K562 (cell line): ENCODE measurements around the gene USP7. TPM values are rescaled to one million over a fixed set of nuclear protein-coding genes. Genes with fewer than 3 reads are reported as not detected.

Source experiments
- CCAR2 ChIP-seq: fragments of 200-400 bp; formaldehyde crosslinking; IDR thresholded peaks from 2 replicates; pipeline ENCODE4 v1.6.1; 2017; ENCODE audit warnings: mild to moderate bottlenecking, low read depth, low read length
- CREM ChIP-seq: IDR thresholded peaks from 2 replicates; pipeline ENCODE4 v1.6.1; 2014; ENCODE audit warnings: antibody characterized with exemption, low read depth
- CUX1 ChIP-seq: fragments of 200-800 bp; sonication (Bioruptor generic); IDR thresholded peaks from 2 replicates; pipeline ENCODE4 v1.6.1; 2016; ENCODE audit warnings: missing genetic modification characterization, missing compliant biosample characterization
- KDM5B ChIP-seq: fragments of 200-600 bp; sonication (generic); IDR thresholded peaks from 2 replicates; pipeline ENCODE4 v1.6.1; 2012; ENCODE audit warnings: low read depth, mild to moderate bottlenecking, moderate library complexity, low read length, control low read depth, inconsistent platforms; ENCODE audit not compliant: insufficient replicate concordance
- KLF1 ChIP-seq: fragments of 450-650 bp; IDR thresholded peaks from 2 replicates; pipeline ENCODE4 v1.6.1; 2016; ENCODE audit warnings: missing genetic modification characterization, missing compliant biosample characterization
- NFXL1 ChIP-seq: fragments of 450-650 bp; formaldehyde crosslinking; IDR thresholded peaks from 2 replicates; pipeline ENCODE4 v1.4.0; 2021; ENCODE audit warnings: mild to moderate bottlenecking
- OTX1 ChIP-seq: fragments of 450-650 bp; formaldehyde crosslinking; IDR thresholded peaks from 2 replicates; pipeline ENCODE4 v1.4.0; 2022; ENCODE audit warnings: mild to moderate bottlenecking
- STAT6 ChIP-seq: sonication (generic); formaldehyde crosslinking; IDR thresholded peaks from 2 replicates; pipeline ENCODE4 v1.8.1; 2023; ENCODE audit warnings: mild to moderate bottlenecking, missing genetic modification reagents
- TEAD1 ChIP-seq, 2 experiments: fragments of 450-650 bp in 1 of 2; sonication (generic) in 1 of 2; formaldehyde crosslinking; IDR thresholded peaks; 2 replicates each; pipeline versions ENCODE4 v1.4.0 to v1.8.0; 2020 to 2022; ENCODE audit warnings: mild to moderate bottlenecking in 2 of 2, missing genetic modification reagents in 1 of 2
- XRCC5 ChIP-seq: fragments of 200-400 bp; formaldehyde crosslinking; IDR thresholded peaks from 2 replicates; pipeline ENCODE4 v1.6.1; 2017; ENCODE audit warnings: low read depth, mild to moderate bottlenecking, low read length
- ZBTB49 ChIP-seq: sonication (generic); formaldehyde crosslinking; IDR thresholded peaks from 2 replicates; pipeline ENCODE4 v1.8.0; 2022; ENCODE audit warnings: missing genetic modification reagents, mild to moderate bottlenecking, borderline replicate concordance
- ZNF41 ChIP-seq: fragments of 250-450 bp; sonication (Bioruptor Pico); conservative IDR thresholded peaks from 2 replicates; pipeline ENCODE4 v1.4.0; 2020; ENCODE audit warnings: mild to moderate bottlenecking
- ZNF740 ChIP-seq, 3 experiments: fragments of 200-800 bp in 1 of 3; sonication (Bioruptor generic) in 1 of 3; sonication (generic) in 1 of 3; formaldehyde crosslinking in 1 of 3; IDR thresholded peaks; 2 replicates each; pipeline versions ENCODE4 v1.6.1 to v1.8.0; 2016 to 2022; ENCODE audit warnings: mild to moderate bottlenecking in 2 of 3, missing compliant biosample characterization in 2 of 3, missing genetic modification characterization in 2 of 3, missing genetic modification reagents in 1 of 3
- ZNF778 ChIP-seq: fragments of 450-650 bp; formaldehyde crosslinking; IDR thresholded peaks from 2 replicates; pipeline ENCODE4 v1.4.0; 2020; ENCODE audit warnings: mild to moderate bottlenecking, moderate library complexity
- polyA plus RNA-seq, 8 experiments: library from polyadenylated mRNA; depleted of rRNA in 4 of 8; stranded (reverse) in 5 of 8; unstranded in 3 of 8; fragments of >200 nt; fragmentation: Nextera tagmentation in 2 of 8; fragmentation: Illumina TruSeq in 1 of 8; extraction: Ambion mirVana in 2 of 8; extraction: Trizol in 1 of 8; gene quantifications; 2 replicates each; pipeline versions ENCODE4 v1.2.1 to v1.2.3, GENCODE V29; 2011 to 2014; ENCODE audit warnings: inconsistent platforms in 1 of 8, missing spikeins in 1 of 8
- total RNA-seq, 7 experiments: library from RNA; depleted of rRNA in 6 of 7; stranded (reverse); fragments of >200 nt in 6 of 7; fragmentation: Illumina TruSeq in 2 of 7; extraction: Trizol in 2 of 7; gene quantifications; 2 replicates each; pipeline versions ENCODE4 v1.2.1 to v1.2.3, GENCODE V29; 2011 to 2021; ENCODE audit warnings: low replicate concordance in 1 of 7

USP7 gene
- total and polyA plus RNA-seq, 9 of the 15 experiments (the other 6 are each of a cell fraction or from before 2014, with no cell fraction given): 17.1 to 145 (median 57.9) TPM

GRCh38 chr16:8868416-8869211 lies 95.1 kb downstream of the USP7 start, which contains the start of gene CARHSP1 (continued):
- TF ChIP-seq CREM (peak; percentile 46; the same call in 1 of the 2 replicates), KLF1 (tag) (peak; percentile 48; the same call in 1 of the 2 replicates), CUX1 (CRISPR knock-in tag) (no peak), XRCC5 (no peak), ZNF740 (CRISPR knock-in tag; IDR thresholded peaks at IDR 0.05) (no peak), ZNF740 (tag; IDR thresholded peaks at IDR 0.05) (peak in 1 of 2 experiments; percentile 22; a peak in 1 of 4 replicates), ZNF778 (no peak), STAT6 (CRISPR knock-in tag) (no peak), KDM5B (peak; percentile 62), ZBTB49 (CRISPR knock-in tag) (no peak), NFXL1 (CRISPR knock-in tag) (no peak), ZNF41 (CRISPR knock-in tag) (no peak), CCAR2 (no peak), TEAD1 (CRISPR knock-in tag; IDR thresholded peaks at IDR 0.05) (no peak), OTX1 (no peak)
